RPMI7951 (cell line): ENCODE data around the gene PRKAR2A. TPM values are rescaled to one million over a fixed set of nuclear protein-coding genes. Genes with fewer than 3 reads are reported as not detected.
A peak's percentile ranks its signal among the peaks of the same experiment; 100 is the strongest.

ENCODE experiments used
- DNase-seq: peaks from one replicate; pipeline ENCODE4 v3.0.0-alpha.2; 2012; ENCODE audit warnings: low read depth
- total RNA-seq: library from RNA; depleted of rRNA; stranded (reverse); fragments of >200 nt; shearing (Covaris generic); gene quantifications from 2 replicates; pipeline ENCODE4 v1.2.3, GENCODE V29; 2014; rRNA removed

Gene PRKAR2A
- 35.8 and 38.7 TPM in 2 replicates for total RNA-seq

GRCh38 chr3:48847504-48848423 lies at the start of gene PRKAR2A:
TSS of gene PRKAR2A (minus strand) at chr3:48847874. CDS start at chr3:48847596, 278 bp downstream.
- DNase-seq = peak; percentile 90

- no peak for DNase-seq
These were observed 49.3 kb upstream of the PRKAR2A start for GRCh38 chr3:48896936-48897335.

- DNase-seq = no peak
These were observed 46.8 kb upstream of the PRKAR2A start for GRCh38 chr3:48894516-48894915.

- DNase-seq = no peak
These were observed 43.9 kb upstream of the PRKAR2A start for GRCh38 chr3:48891606-48892005.

- no peak for DNase-seq
These were observed 38.1 kb upstream of the PRKAR2A start for GRCh38 chr3:48885753-48886152.

GRCh38 chr3:48881652-48882114 lies 34.0 kb upstream of the PRKAR2A start:
- DNase-seq = no peak

- DNase-seq = no peak
These were observed 33.3 kb upstream of the PRKAR2A start for GRCh38 chr3:48881006-48881405.

- no peak for DNase-seq
These were observed 32.3 kb upstream of the PRKAR2A start for GRCh38 chr3:48879994-48880377.

GRCh38 chr3:48879307-48879993 lies 31.8 kb upstream of the PRKAR2A start:
- DNase-seq = no peak

GRCh38 chr3:48877671-48878070 lies 30.0 kb upstream of the PRKAR2A start:
- DNase-seq = no peak

GRCh38 chr3:48863122-48863521 lies 15.4 kb upstream of the PRKAR2A start:
- no peak for DNase-seq

- no peak for DNase-seq
These were observed 11.5 kb upstream of the PRKAR2A start for GRCh38 chr3:48859206-48859605.

GRCh38 chr3:48858709-48859108 lies 11.0 kb upstream of the PRKAR2A start:
- DNase-seq = no peak

- DNase-seq = no peak
These were observed 10.0 kb upstream of the PRKAR2A start for GRCh38 chr3:48857641-48858040.

- no peak for DNase-seq
These were observed 8.8 kb upstream of the PRKAR2A start for GRCh38 chr3:48856469-48856868.

- no peak for DNase-seq
These were observed 8.2 kb upstream of the PRKAR2A start for GRCh38 chr3:48855681-48856447.

- DNase-seq = no peak
These were observed 4.5 kb upstream of the PRKAR2A start for GRCh38 chr3:48852151-48852550.

- DNase-seq = peak; percentile 56
These were observed 3.7 kb upstream of the PRKAR2A start for GRCh38 chr3:48851407-48851806.

- no peak for DNase-seq
These were observed 1.3 kb upstream of the PRKAR2A start for GRCh38 chr3:48848816-48849515.

- DNase-seq = peak; percentile 84
These were observed 596 bp downstream of the PRKAR2A start for GRCh38 chr3:48847053-48847503.

GRCh38 chr3:48845170-48845569 lies 2.5 kb downstream of the PRKAR2A start:
- DNase-seq = peak; percentile 22
